Measurements from ENCODE around the gene KLHL6.
"Not testable (repeated sequence)": the region's sequence is repeated elsewhere in the genome, so short reads cannot be mapped to it uniquely, and the experiment has no call there.

Gene KLHL6

GRCh38 chr3:183475016-183475763 is 80.3 kb downstream of the KLHL6 start:
- H3K4me1 Mint-ChIP-seq, result peaks cover 5% of the 10 kb centered on the region
- H3K27ac Mint-ChIP-seq, result no peak overlapping the region
- no peak overlapping the region for H3K4me3 Mint-ChIP-seq
- peak in 1 of 2 donors; percentile 20 for DNase-seq (ENCODE audit: low spot score in 2 of 2)
- no peaks in the 10 kb centered on the region for H3K36me3 Mint-ChIP-seq
- ATAC-seq, result no peak
- no peaks in the 10 kb centered on the region for H3K9me3 Mint-ChIP-seq

- ATAC-seq, result no peak
- Mint-ChIP-seq H3K9me3 (no peaks in the 10 kb centered on the region), H3K4me1 (peaks cover 11% of the 10 kb centered on the region), H3K4me3 (no peak overlapping the region), H3K27ac (no peak overlapping the region), H3K36me3 (peaks cover 6% of the 10 kb centered on the region)
- no peak for DNase-seq (ENCODE audit: low spot score in 2 of 2)
These were observed 81.5 kb downstream of the KLHL6 start for GRCh38 chr3:183473969-183474368.

GRCh38 chr3:183472155-183472554 is 83.4 kb downstream of the KLHL6 start:
- ATAC-seq (no peak), DNase-seq (ENCODE audit: low spot score in 2 of 2) (peak in 1 of 2 donors; percentile 42)
- peaks cover 22% of the 10 kb centered on the region for H3K4me1 Mint-ChIP-seq
- H3K36me3 Mint-ChIP-seq, result peaks cover 6% of the 10 kb centered on the region
- H3K9me3 Mint-ChIP-seq, result no peaks in the 10 kb centered on the region
- H3K27ac Mint-ChIP-seq, result no peak overlapping the region
- H3K4me3 Mint-ChIP-seq, result no peak overlapping the region

GRCh38 chr3:183468424-183468823 is 87.1 kb downstream of the KLHL6 start:
- peak overlapping the region; percentile 87 for H3K27ac Mint-ChIP-seq
- H3K4me3 Mint-ChIP-seq, result peak overlapping the region; percentile 52
- ATAC-seq, result peak; percentile 90
- DNase-seq (ENCODE audit: low spot score in 2 of 2), result no peak
- no peaks in the 10 kb centered on the region for H3K9me3 Mint-ChIP-seq
- peaks cover 22% of the 10 kb centered on the region for H3K4me1 Mint-ChIP-seq
- peaks cover 6% of the 10 kb centered on the region for H3K36me3 Mint-ChIP-seq

- H3K27ac Mint-ChIP-seq, result no peak overlapping the region
- no peaks in the 10 kb centered on the region for H3K9me3 Mint-ChIP-seq
- ATAC-seq (no peak), DNase-seq (ENCODE audit: low spot score in 2 of 2) (peak in 1 of 2 donors; percentile 32)
- H3K4me3 Mint-ChIP-seq, result no peak overlapping the region
- peaks cover 6% of the 10 kb centered on the region for H3K36me3 Mint-ChIP-seq
- H3K4me1 Mint-ChIP-seq, result peaks cover 22% of the 10 kb centered on the region
These were observed 88.9 kb downstream of the KLHL6 start for GRCh38 chr3:183466575-183466974.

GRCh38 chr3:183465710-183466109 is 89.8 kb downstream of the KLHL6 start:
- not testable (repeated sequence) for ATAC-seq, H3K9me3 Mint-ChIP-seq, H3K27ac Mint-ChIP-seq, H3K36me3 Mint-ChIP-seq, H3K4me3 Mint-ChIP-seq
- peak in 1 of 2 donors; percentile 12 for DNase-seq (ENCODE audit: low spot score in 2 of 2)
- peaks cover 22% of the 10 kb centered on the region for H3K4me1 Mint-ChIP-seq

GRCh38 chr3:183464480-183464879 is 91.0 kb downstream of the KLHL6 start:
- Mint-ChIP-seq H3K4me1 (peaks cover 17% of the 10 kb centered on the region), H3K4me3 (no peak overlapping the region), H3K9me3 (no peaks in the 10 kb centered on the region), H3K36me3 (peaks cover 5% of the 10 kb centered on the region), H3K27ac (no peak overlapping the region)
- no peak for ATAC-seq
- DNase-seq (ENCODE audit: low spot score in 2 of 2), result no peak

GRCh38 chr3:183460081-183461055 is 95.1 kb downstream of the KLHL6 start:
- ATAC-seq, result no peak

GRCh38 chr3:183455089-183455488 is 100.4 kb downstream of the KLHL6 start:
- ATAC-seq (no peak), DNase-seq (ENCODE audit: low spot score in 2 of 2) (no peak)
- Mint-ChIP-seq H3K36me3 (peaks cover 14% of the 10 kb centered on the region), H3K4me1 (no peaks in the 10 kb centered on the region), H3K27ac (no peak overlapping the region), H3K4me3 (no peak overlapping the region), H3K9me3 (no peaks in the 10 kb centered on the region)

More at GRCh38 chr3:183460081-183461055, 95.1 kb downstream of the KLHL6 start:
- peaks cover 1% of the 10 kb centered on the region for H3K36me3 Mint-ChIP-seq
- no peaks in the 10 kb centered on the region for H3K9me3 Mint-ChIP-seq
- H3K4me3 Mint-ChIP-seq, result no peak overlapping the region
- H3K27ac Mint-ChIP-seq, result no peak overlapping the region
- DNase-seq (ENCODE audit: low spot score in 2 of 2), result peak in 1 of 2 donors; percentile 20
- no peaks in the 10 kb centered on the region for H3K4me1 Mint-ChIP-seq

- ATAC-seq (no peak), DNase-seq (ENCODE audit: low spot score in 2 of 2) (no peak)
- Mint-ChIP-seq H3K4me3 (no peak overlapping the region), H3K4me1 (peaks cover under 1% of the 10 kb centered on the region), H3K9me3 (no peaks in the 10 kb centered on the region), H3K27ac (no peak overlapping the region), H3K36me3 (peaks cover 14% of the 10 kb centered on the region)
These were observed 101.4 kb downstream of the KLHL6 start for GRCh38 chr3:183454064-183454463.

GRCh38 chr3:183449791-183450190 is 105.7 kb downstream of the KLHL6 start:
- Mint-ChIP-seq H3K27ac (no peak overlapping the region), H3K36me3 (peaks cover 12% of the 10 kb centered on the region), H3K4me3 (no peak overlapping the region), H3K4me1 (peaks cover 14% of the 10 kb centered on the region), H3K9me3 (no peaks in the 10 kb centered on the region)
- ATAC-seq (no peak), DNase-seq (ENCODE audit: low spot score in 2 of 2) (no peak)

- Mint-ChIP-seq H3K9me3 (no peaks in the 10 kb centered on the region), H3K36me3 (peaks cover 11% of the 10 kb centered on the region), H3K4me3 (no peak overlapping the region), H3K27ac (no peak overlapping the region), H3K4me1 (peaks cover 14% of the 10 kb centered on the region)
- no peak for ATAC-seq
- DNase-seq (ENCODE audit: low spot score in 2 of 2), result peak in 1 of 2 donors; percentile 40
These were observed 106.1 kb downstream of the KLHL6 start for GRCh38 chr3:183449391-183449790.

GRCh38 chr3:183448369-183449128 is 107.0 kb downstream of the KLHL6 start:
- H3K36me3 Mint-ChIP-seq, result peaks cover 11% of the 10 kb centered on the region
- H3K27ac Mint-ChIP-seq, result peak overlapping the region; percentile 84
- peak overlapping the region; percentile 90 for H3K4me3 Mint-ChIP-seq
- peaks cover 14% of the 10 kb centered on the region for H3K4me1 Mint-ChIP-seq
- DNase-seq (ENCODE audit: low spot score in 2 of 2) (no peak), ATAC-seq (no peak)
- H3K9me3 Mint-ChIP-seq, result peaks cover 3% of the 10 kb centered on the region

GRCh38 chr3:183447206-183448001 is 108.1 kb downstream of the KLHL6 start:
- H3K9me3 Mint-ChIP-seq, result peaks cover 11% of the 10 kb centered on the region
- peak overlapping the region; percentile 84 for H3K27ac Mint-ChIP-seq
- peak overlapping the region; percentile 90 for H3K4me3 Mint-ChIP-seq
- ATAC-seq, result peak; percentile 95
- H3K4me1 Mint-ChIP-seq, result peaks cover 14% of the 10 kb centered on the region
- peaks cover 11% of the 10 kb centered on the region for H3K36me3 Mint-ChIP-seq
- DNase-seq (ENCODE audit: low spot score in 2 of 2), result peak; percentile 56 to 91

All from stimulated activated effector memory CD8-positive, alpha-beta T cell treated with anti-CD3 and anti-CD28 coated beads, Interleukin-12 subunit alpha, Interleukin-12 subunit beta, amount 100 ng/mL, for 72 hours (primary cell).